Fibroblast of villous mesenchyme (primary cell): ENCODE data around the gene MET. TPM values are rescaled to one million over a fixed set of nuclear protein-coding genes. Genes with fewer than 3 reads are reported as not detected.
"Not testable (repeated sequence)": the region's sequence is repeated elsewhere in the genome, so short reads cannot be mapped to it uniquely, and the experiment has no call there.

ENCODE experiments used
- DNase-seq: peaks from one replicate; pipeline ENCODE4 v3.0.0-alpha.2; 2010; ENCODE audit warnings: low read depth
- H3K4me3 ChIP-seq: 2 replicates; pipeline ENCODE4 v1.5.1; 2011; ENCODE audit warnings: low read depth, mild to moderate bottlenecking, low read length
- total RNA-seq: library from RNA; depleted of rRNA; stranded (reverse); fragments of >200 nt; gene quantifications from 2 replicates; pipeline ENCODE4 v1.2.3, GENCODE V29; 2012
- TF ChIP-seq, protein P1 (sequence below): IDR thresholded peaks from 2 replicates; pipeline ENCODE4 v1.5.1; 2012; ENCODE audit warnings: low read depth, mild to moderate bottlenecking, low read length; ENCODE audit not compliant: insufficient read depth

Gene MET
- total RNA-seq, 1 donor: 48.8 TPM

- peak; percentile 39 for DNase-seq
- TF ChIP-seq, protein P1, sequence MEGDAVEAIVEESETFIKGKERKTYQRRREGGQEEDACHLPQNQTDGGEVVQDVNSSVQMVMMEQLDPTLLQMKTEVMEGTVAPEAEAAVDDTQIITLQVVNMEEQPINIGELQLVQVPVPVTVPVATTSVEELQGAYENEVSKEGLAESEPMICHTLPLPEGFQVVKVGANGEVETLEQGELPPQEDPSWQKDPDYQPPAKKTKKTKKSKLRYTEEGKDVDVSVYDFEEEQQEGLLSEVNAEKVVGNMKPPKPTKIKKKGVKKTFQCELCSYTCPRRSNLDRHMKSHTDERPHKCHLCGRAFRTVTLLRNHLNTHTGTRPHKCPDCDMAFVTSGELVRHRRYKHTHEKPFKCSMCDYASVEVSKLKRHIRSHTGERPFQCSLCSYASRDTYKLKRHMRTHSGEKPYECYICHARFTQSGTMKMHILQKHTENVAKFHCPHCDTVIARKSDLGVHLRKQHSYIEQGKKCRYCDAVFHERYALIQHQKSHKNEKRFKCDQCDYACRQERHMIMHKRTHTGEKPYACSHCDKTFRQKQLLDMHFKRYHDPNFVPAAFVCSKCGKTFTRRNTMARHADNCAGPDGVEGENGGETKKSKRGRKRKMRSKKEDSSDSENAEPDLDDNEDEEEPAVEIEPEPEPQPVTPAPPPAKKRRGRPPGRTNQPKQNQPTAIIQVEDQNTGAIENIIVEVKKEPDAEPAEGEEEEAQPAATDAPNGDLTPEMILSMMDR: no peak
- H3K4me3 ChIP-seq: no peak overlapping the region
Measured at GRCh38 chr7:116810267-116811116, 138.5 kb downstream of the MET start.

DNA sequence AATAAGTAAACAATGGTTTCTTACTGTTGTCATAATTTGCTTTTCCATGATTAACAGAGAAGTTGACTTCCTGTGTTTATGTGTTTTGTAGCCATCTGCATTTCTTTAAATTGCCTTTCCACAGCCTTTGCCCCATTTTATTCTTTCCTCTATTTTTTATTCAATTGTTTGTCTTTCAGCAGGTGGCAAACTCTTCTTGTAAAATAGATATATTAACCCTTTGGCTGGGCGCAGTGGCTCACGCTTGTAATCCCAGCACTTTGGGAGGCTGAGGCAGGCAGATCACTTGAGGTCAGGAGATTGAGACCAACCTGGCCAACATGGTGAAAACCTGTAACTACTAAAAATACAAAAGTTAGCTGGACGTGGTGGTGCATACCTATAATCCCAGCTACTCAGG lies 139.8 kb downstream of the MET start:
- no peak for DNase-seq
- TF ChIP-seq, protein P1: no peak

GRCh38 chr7:116812860-116813259 lies 140.9 kb downstream of the MET start:
- no peak overlapping the region for H3K4me3 ChIP-seq
- no peak for DNase-seq

More for the DNA sequence above, 139.8 kb downstream of the MET start:
- H3K4me3 ChIP-seq: no peak overlapping the region

GRCh38 chr7:116813371-116813770 lies 141.4 kb downstream of the MET start:
- DNase-seq: peak; percentile 41
- H3K4me3 ChIP-seq: not testable (repeated sequence)

More at GRCh38 chr7:116812860-116813259, 140.9 kb downstream of the MET start:
- TF ChIP-seq, protein P1: no peak

- H3K4me3 ChIP-seq: no peak overlapping the region
- no peak for DNase-seq
- TF ChIP-seq, protein P1: no peak
Measured at GRCh38 chr7:116815041-116815440, 143.0 kb downstream of the MET start.

DNA sequence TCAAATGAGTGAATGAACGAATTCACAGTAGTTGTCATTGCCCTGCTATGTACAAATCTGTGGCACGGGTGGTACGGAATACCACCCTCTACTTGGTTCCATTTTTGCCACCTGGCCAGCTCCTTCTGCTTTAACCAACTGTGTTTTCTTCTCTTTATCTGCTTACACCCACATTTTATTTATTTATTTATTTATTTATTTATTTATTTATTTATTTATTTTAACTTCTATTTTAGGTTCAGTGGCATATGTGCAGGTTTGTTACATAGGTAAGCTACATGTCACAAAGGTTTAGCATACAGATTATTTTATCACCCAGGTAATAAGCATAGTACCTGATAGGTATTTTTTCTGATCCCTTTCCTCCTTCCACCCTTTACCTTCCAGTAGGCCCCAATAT lies 148.2 kb downstream of the MET start:
- H3K4me3 ChIP-seq: no peak overlapping the region
- no peak for DNase-seq
- TF ChIP-seq, protein P1: no peak

DNA sequence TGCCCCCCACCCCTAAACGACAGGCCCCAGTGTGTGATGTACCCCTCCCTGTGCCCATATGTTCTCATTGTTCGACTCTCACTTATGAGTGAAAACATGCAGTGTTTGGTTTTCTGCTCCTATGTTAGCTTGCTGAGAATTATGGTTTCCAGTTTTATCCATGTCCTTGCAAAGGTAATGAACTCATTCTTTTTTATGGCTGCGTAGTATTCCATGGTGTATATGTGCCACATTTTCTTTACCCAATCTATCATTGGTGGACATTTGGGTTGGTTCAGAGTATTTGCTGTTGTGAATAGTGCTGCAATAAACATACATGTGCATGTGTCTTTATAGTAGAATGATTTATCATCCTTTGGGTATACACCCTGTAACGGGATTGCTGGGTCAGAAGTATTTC lies 149.7 kb downstream of the MET start:
- not testable (repeated sequence) for DNase-seq

DNA sequence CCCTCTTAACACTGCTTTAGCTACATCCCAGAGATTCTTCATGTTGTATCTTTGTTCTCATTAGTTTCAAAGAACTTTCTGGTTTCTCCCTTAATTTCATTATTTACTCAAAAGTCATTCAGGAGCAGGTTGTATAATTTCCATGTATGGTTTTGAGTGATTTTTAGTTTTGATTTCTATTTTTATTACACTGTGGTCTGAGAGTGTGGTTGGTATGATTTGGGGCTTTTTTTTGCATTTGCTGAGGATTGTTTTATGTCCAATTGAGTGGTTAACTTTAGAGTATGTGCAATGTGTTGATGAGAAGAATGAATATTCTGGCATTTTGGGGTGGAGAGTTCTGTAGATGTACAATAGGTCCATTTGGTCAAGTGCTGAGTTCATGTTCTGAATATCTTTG lies 152.5 kb downstream of the MET start:
- no peak for DNase-seq
- H3K4me3 ChIP-seq: no peak overlapping the region
- TF ChIP-seq, protein P1: no peak

More for the DNA sequence above, 149.7 kb downstream of the MET start:
- not testable (repeated sequence) for H3K4me3 ChIP-seq
